ENCODE measurements around the gene SERPINA1.
"Not testable (repeated sequence)": the region's sequence is repeated elsewhere in the genome, so short reads cannot be mapped to it uniquely, and the experiment has no call there.

- TF ChIP-seq CTCF, POLR2A, EP300 (IDR thresholded peaks at IDR 0.05): not testable (repeated sequence)
These were observed 21.0 kb upstream of the SERPINA1 start for GRCh38 chr14:94409430-94409829.
